SU-DHL-6 (cell line): ENCODE results near the gene HEATR3.

Experiments used
- EZH2phosphoT487 ChIP-seq: fragments of 200-600 bp; sonication (generic), shearing (Covaris generic); conservative IDR thresholded peaks from 2 replicates; pipeline ENCODE4 v1.6.1; 2018; ENCODE audit warnings: mild to moderate bottlenecking, antibody characterized with exemption, low read length, moderate library complexity, mixed read lengths
- TF ChIP-seq, protein P1 (sequence below): fragments of 200-600 bp; sonication (generic); IDR thresholded peaks from one replicate; pipeline ENCODE4 v1.5.1; 2017; ENCODE audit warnings: antibody characterized with exemption, mild to moderate bottlenecking, low read length, moderate library complexity; ENCODE audit not compliant: insufficient read depth, poor library complexity, severe bottlenecking

- TF ChIP-seq, protein P1, sequence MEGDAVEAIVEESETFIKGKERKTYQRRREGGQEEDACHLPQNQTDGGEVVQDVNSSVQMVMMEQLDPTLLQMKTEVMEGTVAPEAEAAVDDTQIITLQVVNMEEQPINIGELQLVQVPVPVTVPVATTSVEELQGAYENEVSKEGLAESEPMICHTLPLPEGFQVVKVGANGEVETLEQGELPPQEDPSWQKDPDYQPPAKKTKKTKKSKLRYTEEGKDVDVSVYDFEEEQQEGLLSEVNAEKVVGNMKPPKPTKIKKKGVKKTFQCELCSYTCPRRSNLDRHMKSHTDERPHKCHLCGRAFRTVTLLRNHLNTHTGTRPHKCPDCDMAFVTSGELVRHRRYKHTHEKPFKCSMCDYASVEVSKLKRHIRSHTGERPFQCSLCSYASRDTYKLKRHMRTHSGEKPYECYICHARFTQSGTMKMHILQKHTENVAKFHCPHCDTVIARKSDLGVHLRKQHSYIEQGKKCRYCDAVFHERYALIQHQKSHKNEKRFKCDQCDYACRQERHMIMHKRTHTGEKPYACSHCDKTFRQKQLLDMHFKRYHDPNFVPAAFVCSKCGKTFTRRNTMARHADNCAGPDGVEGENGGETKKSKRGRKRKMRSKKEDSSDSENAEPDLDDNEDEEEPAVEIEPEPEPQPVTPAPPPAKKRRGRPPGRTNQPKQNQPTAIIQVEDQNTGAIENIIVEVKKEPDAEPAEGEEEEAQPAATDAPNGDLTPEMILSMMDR, result no peak
- no peak for TF ChIP-seq EZH2phosphoT487
These were observed 30.2 kb upstream of the HEATR3 start for GRCh38 chr16:50035468-50035992.
